HepG2 (cell line): Measurements from ENCODE around the gene TTYH1. TPM values are rescaled to one million over a fixed set of nuclear protein-coding genes. Genes with fewer than 3 reads are reported as not detected.

Experiments
- CCAR2 ChIP-seq: fragments of 200-400 bp; formaldehyde crosslinking; optimal IDR thresholded peaks from 2 replicates; pipeline ENCODE3; 2018; ENCODE audit warnings: low read depth, mild to moderate bottlenecking, low read length, moderate library complexity
- EP300 ChIP-seq, 3 experiments: sonication (generic) in 1 of 3; formaldehyde crosslinking in 1 of 3; IDR thresholded peaks; 2 replicates each; pipeline versions ENCODE4 v1.5.1 to v1.6.1; 2011 to 2020; ENCODE audit warnings: low read depth in 2 of 3, low read length in 2 of 3, borderline replicate concordance in 1 of 3, improper control_type of control experiment in 1 of 3, mild to moderate bottlenecking in 1 of 3, missing genetic modification reagents in 1 of 3, moderate library complexity in 1 of 3
- GTF2F1 ChIP-seq: fragments of 150-350 bp; IDR thresholded peaks from 2 replicates; pipeline ENCODE4 v1.6.1; 2014; ENCODE audit warnings: low read length
- HNRNPH1 ChIP-seq: fragments of 200-400 bp; formaldehyde crosslinking; optimal IDR thresholded peaks from 2 replicates; pipeline ENCODE3; 2017; ENCODE audit warnings: mild to moderate bottlenecking, low read depth, low read length
- MXD4 ChIP-seq: IDR thresholded peaks from 2 replicates; pipeline ENCODE4 v1.6.1; 2016; ENCODE audit warnings: mild to moderate bottlenecking, missing biosample characterization, missing genetic modification reagents
- TEAD3 ChIP-seq: optimal IDR thresholded peaks from 2 replicates; pipeline ENCODE3; 2016; ENCODE audit warnings: borderline replicate concordance
- ZBTB26 ChIP-seq: IDR thresholded peaks from 2 replicates; pipeline ENCODE4 v1.6.1; 2016; ENCODE audit warnings: missing compliant biosample characterization, missing genetic modification reagents, borderline replicate concordance
- ZFYVE20 ChIP-seq: sonication (generic); formaldehyde crosslinking; IDR thresholded peaks from 2 replicates; pipeline ENCODE4 v1.8.0; 2023; ENCODE audit warnings: low read depth, mild to moderate bottlenecking, moderate library complexity, missing genetic modification reagents, borderline replicate concordance
- ZHX2 ChIP-seq, 2 experiments: sonication (generic) in 1 of 2; formaldehyde crosslinking in 1 of 2; IDR thresholded peaks; 2 replicates each; pipeline versions ENCODE4 v1.6.1 to v1.9.0; 2014 to 2022; ENCODE audit warnings: antibody characterized with exemption in 1 of 2, borderline replicate concordance in 1 of 2, inconsistent platforms in 1 of 2, low read depth in 1 of 2, missing genetic modification reagents in 1 of 2
- ZNF775 ChIP-seq: sonication (generic); formaldehyde crosslinking; IDR thresholded peaks from 2 replicates; pipeline ENCODE4 v1.4.0; 2020; ENCODE audit warnings: missing genetic modification reagents, mild to moderate bottlenecking, moderate library complexity, borderline replicate concordance
- polyA plus RNA-seq, 8 experiments: library from polyadenylated mRNA; depleted of rRNA in 3 of 8; stranded (reverse) in 7 of 8; unstranded in 1 of 8; fragments of >200 nt; fragmentation: Illumina TruSeq in 4 of 8; extraction: Trizol in 4 of 8; gene quantifications; 2 replicates each; pipeline versions ENCODE4 v1.2.1 to v1.2.3, GENCODE V29; 2011 to 2016; ENCODE audit warnings: low read depth in 4 of 8, missing spikeins in 1 of 8, mixed read lengths in 1 of 8; ENCODE audit not compliant: insufficient read depth in 1 of 8
- total RNA-seq, 5 experiments: library from RNA; depleted of rRNA; stranded (reverse); fragments of >200 nt; fragmentation: Illumina TruSeq; extraction: Trizol; gene quantifications; 2 replicates each; pipeline ENCODE4 v1.2.3, GENCODE V29; 2016; ENCODE audit warnings: low read depth in 1 of 5
- TF ChIP-seq, protein P1 (sequence below): sonication (generic); formaldehyde crosslinking; IDR thresholded peaks from 2 replicates; pipeline ENCODE4 v1.4.0; 2020; ENCODE audit warnings: missing genetic modification reagents
- TF ChIP-seq, protein P2 (sequence below): IDR thresholded peaks from 2 replicates; pipeline ENCODE4 v1.6.1; 2016; ENCODE audit warnings: missing compliant biosample characterization, missing genetic modification reagents, borderline replicate concordance

The TTYH1 gene
- total and polyA plus RNA-seq, 2 of the 13 experiments (the other 11 are each of a cell fraction or from before 2014, with no cell fraction given) = 6.9 to 19.9 TPM

- no peak for TF ChIP-seq ZNF775 (CRISPR knock-in tag)
- TF ChIP-seq ZBTB26 (CRISPR knock-in tag) = no peak
- peak; percentile 33 for TF ChIP-seq TEAD3 (CRISPR knock-in tag)
- no peak for TF ChIP-seq HNRNPH1
- TF ChIP-seq, protein P1, sequence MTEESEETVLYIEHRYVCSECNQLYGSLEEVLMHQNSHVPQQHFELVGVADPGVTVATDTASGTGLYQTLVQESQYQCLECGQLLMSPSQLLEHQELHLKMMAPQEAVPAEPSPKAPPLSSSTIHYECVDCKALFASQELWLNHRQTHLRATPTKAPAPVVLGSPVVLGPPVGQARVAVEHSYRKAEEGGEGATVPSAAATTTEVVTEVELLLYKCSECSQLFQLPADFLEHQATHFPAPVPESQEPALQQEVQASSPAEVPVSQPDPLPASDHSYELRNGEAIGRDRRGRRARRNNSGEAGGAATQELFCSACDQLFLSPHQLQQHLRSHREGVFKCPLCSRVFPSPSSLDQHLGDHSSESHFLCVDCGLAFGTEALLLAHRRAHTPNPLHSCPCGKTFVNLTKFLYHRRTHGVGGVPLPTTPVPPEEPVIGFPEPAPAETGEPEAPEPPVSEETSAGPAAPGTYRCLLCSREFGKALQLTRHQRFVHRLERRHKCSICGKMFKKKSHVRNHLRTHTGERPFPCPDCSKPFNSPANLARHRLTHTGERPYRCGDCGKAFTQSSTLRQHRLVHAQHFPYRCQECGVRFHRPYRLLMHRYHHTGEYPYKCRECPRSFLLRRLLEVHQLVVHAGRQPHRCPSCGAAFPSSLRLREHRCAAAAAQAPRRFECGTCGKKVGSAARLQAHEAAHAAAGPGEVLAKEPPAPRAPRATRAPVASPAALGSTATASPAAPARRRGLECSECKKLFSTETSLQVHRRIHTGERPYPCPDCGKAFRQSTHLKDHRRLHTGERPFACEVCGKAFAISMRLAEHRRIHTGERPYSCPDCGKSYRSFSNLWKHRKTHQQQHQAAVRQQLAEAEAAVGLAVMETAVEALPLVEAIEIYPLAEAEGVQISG = peak; percentile 60; the same call in 1 of the 2 replicates
- no peak for TF ChIP-seq MXD4 (CRISPR knock-in tag)
- no peak for TF ChIP-seq ZHX2 (IDR thresholded peaks at IDR 0.05; ENCODE audit: low read depth)
- no peak for TF ChIP-seq ZHX2 (CRISPR knock-in tag; IDR thresholded peaks at IDR 0.05; ENCODE audit: borderline replicate concordance)
- no peak for TF ChIP-seq EP300 (IDR thresholded peaks at IDR 0.05; ENCODE audit: low read depth in 2 of 2, low read length in 2 of 2)
- no peak for TF ChIP-seq EP300 (CRISPR knock-in tag; IDR thresholded peaks at IDR 0.05; ENCODE audit: borderline replicate concordance)
- no peak for TF ChIP-seq GTF2F1
- no peak for TF ChIP-seq CCAR2
- TF ChIP-seq ZFYVE20 (CRISPR knock-in tag) = no peak
- TF ChIP-seq, protein P2, sequence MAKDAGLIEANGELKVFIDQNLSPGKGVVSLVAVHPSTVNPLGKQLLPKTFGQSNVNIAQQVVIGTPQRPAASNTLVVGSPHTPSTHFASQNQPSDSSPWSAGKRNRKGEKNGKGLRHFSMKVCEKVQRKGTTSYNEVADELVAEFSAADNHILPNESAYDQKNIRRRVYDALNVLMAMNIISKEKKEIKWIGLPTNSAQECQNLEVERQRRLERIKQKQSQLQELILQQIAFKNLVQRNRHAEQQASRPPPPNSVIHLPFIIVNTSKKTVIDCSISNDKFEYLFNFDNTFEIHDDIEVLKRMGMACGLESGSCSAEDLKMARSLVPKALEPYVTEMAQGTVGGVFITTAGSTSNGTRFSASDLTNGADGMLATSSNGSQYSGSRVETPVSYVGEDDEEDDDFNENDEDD (CRISPR knock-in tag) = peak; percentile 68; the same call in 1 of the 2 replicates
These were observed 48.3 kb downstream of the TTYH1 start, which contains the start of gene LENG9 (continued) for GRCh38 chr19:54463531-54464043.
